SU-DHL-6 (cell line): Measurements from ENCODE around the gene CCNB1IP1.

Source experiments
- H2AFZ ChIP-seq: fragments of 200-600 bp; sonication (generic); 2 replicates; pipeline ENCODE4 v1.6.1; 2014; ENCODE audit warnings: low read depth, mild to moderate bottlenecking, moderate library complexity, mixed read lengths, antibody characterized with exemption, low read length; ENCODE audit not compliant: severe bottlenecking
- H3F3A ChIP-seq: fragments of 200-600 bp; shearing (Covaris generic); 2 replicates; pipeline ENCODE4 v1.6.0; 2016; ENCODE audit warnings: antibody characterized with exemption, mild to moderate bottlenecking; ENCODE audit not compliant: insufficient read depth
- H3K27ac ChIP-seq: fragments of 200-600 bp; sonication (generic); 2 replicates; pipeline ENCODE4 v1.5.1; 2016; ENCODE audit warnings: low read depth, mild to moderate bottlenecking, low read length, moderate library complexity, mixed read lengths
- H3K27me3 ChIP-seq: fragments of 200-600 bp; sonication (generic), shearing (Covaris generic); 2 replicates; pipeline ENCODE4 v1.6.0; 2014; ENCODE audit warnings: mild to moderate bottlenecking, low read length
- H3K36me3 ChIP-seq: fragments of 200-600 bp; sonication (generic); 2 replicates; pipeline ENCODE4 v1.6.1; 2014; ENCODE audit warnings: mild to moderate bottlenecking, low read length, mixed read lengths
- H3K4me2 ChIP-seq: fragments of 300-600, 200-600 bp; shearing (Covaris generic), sonication (generic); 2 replicates; pipeline ENCODE4 v1.6.0; 2014; ENCODE audit warnings: low read length, low read depth, mild to moderate bottlenecking; ENCODE audit not compliant: poor library complexity, severe bottlenecking
- H3K4me3 ChIP-seq: fragments of 200-600 bp; sonication (generic); 2 replicates; pipeline ENCODE4 v1.5.1; 2014; ENCODE audit warnings: antibody characterized with exemption, low read length, mild to moderate bottlenecking, mixed read lengths; ENCODE audit not compliant: insufficient read depth, poor library complexity, severe bottlenecking
- H3K79me2 ChIP-seq: fragments of 200-600 bp; sonication (generic); 2 replicates; pipeline ENCODE4 v1.6.1; 2014; ENCODE audit warnings: mild to moderate bottlenecking, low read length, moderate library complexity; ENCODE audit not compliant: insufficient read depth
- H3K9ac ChIP-seq: fragments of 200-600 bp; sonication (generic); 2 replicates; pipeline ENCODE4 v1.7.0; 2014; ENCODE audit warnings: mild to moderate bottlenecking, low read length
- H3K9me2 ChIP-seq: fragments of 200-600 bp; sonication (generic); replicated peaks from 2 replicates; pipeline ENCODE4 v1.6.1; 2014; ENCODE audit warnings: low read length; ENCODE audit not compliant: insufficient read depth
- H3K9me3 ChIP-seq: fragments of 200-600 bp; sonication (generic); 2 replicates; pipeline ENCODE4 v1.6.1; 2014; ENCODE audit warnings: low read length, mixed read lengths; ENCODE audit not compliant: insufficient read depth
- H4K20me1 ChIP-seq: fragments of 200-600 bp; sonication (generic); 2 replicates; pipeline ENCODE4 v1.6.1; 2014; ENCODE audit warnings: low read depth, mild to moderate bottlenecking, antibody characterized with exemption, low read length, moderate library complexity, mixed read lengths
- CTCF ChIP-seq: fragments of 200-600 bp; sonication (generic); IDR thresholded peaks from one replicate; pipeline ENCODE4 v1.5.1; 2017; ENCODE audit warnings: antibody characterized with exemption, mild to moderate bottlenecking, low read length, moderate library complexity; ENCODE audit not compliant: insufficient read depth, poor library complexity, severe bottlenecking
- EZH2phosphoT487 ChIP-seq: fragments of 200-600 bp; sonication (generic), shearing (Covaris generic); conservative IDR thresholded peaks from 2 replicates; pipeline ENCODE4 v1.6.1; 2018; ENCODE audit warnings: mild to moderate bottlenecking, antibody characterized with exemption, low read length, moderate library complexity, mixed read lengths

CCNB1IP1 gene

GRCh38 chr14:20262642-20263128 lies 70.4 kb downstream of the CCNB1IP1 start:
- TF ChIP-seq CTCF (no peak), EZH2phosphoT487 (no peak)
- Histone ChIP-seq H3K27me3 (no peaks in the 10 kb centered on the region), H3K27ac (no peak overlapping the region), H3K9me3 (no peaks in the 10 kb centered on the region), H4K20me1 (no peaks in the 10 kb centered on the region), H3K4me2 (no peak overlapping the region), H3K4me3 (no peak overlapping the region), H3K9ac (no peak overlapping the region), H2AFZ (no peak overlapping the region), H3K79me2 (no peaks in the 10 kb centered on the region), H3F3A (no peaks in the 10 kb centered on the region), H3K9me2 (no peaks in the 10 kb centered on the region), H3K36me3 (no peaks in the 10 kb centered on the region)
